Left ventricle myocardium inferior (tissue), 1 donor: ENCODE results near the gene VRK3. TPM values are rescaled to one million over a fixed set of nuclear protein-coding genes. Genes with fewer than 3 reads are reported as not detected.
"Not testable (repeated sequence)": the region's sequence is repeated elsewhere in the genome, so short reads cannot be mapped to it uniquely, and the experiment has no call there.

ENCODE experiments used
- DNase-seq: peaks from one replicate; pipeline ENCODE4 v3.0.0-alpha.2; 2020
- H3K27ac ChIP-seq: fragments of 200-600 bp; replicated peaks from 2 replicates; pipeline ENCODE4 v1.8.0; 2021
- H3K27me3 ChIP-seq: fragments of 200-600 bp; 2 replicates; pipeline ENCODE4 v1.8.0; 2021; ENCODE audit warnings: low read depth
- H3K36me3 ChIP-seq: fragments of 200-600 bp; 2 replicates; pipeline ENCODE4 v1.8.0; 2021
- H3K4me1 ChIP-seq: fragments of 200-600 bp; 2 replicates; pipeline ENCODE4 v1.8.0; 2021
- H3K4me3 ChIP-seq: fragments of 200-600 bp; 2 replicates; pipeline ENCODE4 v1.8.0; 2021; ENCODE audit warnings: mild to moderate bottlenecking, moderate library complexity
- H3K9me3 ChIP-seq: fragments of 200-600 bp; replicated peaks from 2 replicates; pipeline ENCODE4 v1.8.0; 2021
- CTCF ChIP-seq: fragments of 200-600 bp; IDR thresholded peaks from 2 replicates; pipeline ENCODE4 v1.8.0; 2021; ENCODE audit warnings: antibody characterized with exemption, mild to moderate bottlenecking, borderline replicate concordance
- intact Hi-C: fragments of 100-400 bp; cut with micrococcal nuclease; formaldehyde crosslinking; loops from one replicate; pipeline ENCODE4 v1.11.0; 2022
- total RNA-seq: library from RNA; stranded (reverse); fragmentation: NEBNext Ultra II Directional; extraction: Animal tissue kit (Norgen Biotek cat#: 25700); gene quantifications from one replicate; pipeline ENCODE4 v1.2.1, GENCODE V29; 2021
- donor health status: DM: no; HTN: yes; CAD: no; lungs with severe emphysema.

Gene VRK3
- total RNA-seq, 1 donor from 2014 or later: 22.6 TPM

- no peaks in the 10 kb centered on the region for H3K36me3 ChIP-seq
- no peaks in the 10 kb centered on the region for H3K4me1 ChIP-seq
- TF ChIP-seq CTCF: no peak
- intact Hi-C loops: no loop called here
- no peak for DNase-seq
- no peak overlapping the region for H3K27ac ChIP-seq
- H3K27me3 ChIP-seq: no peaks in the 10 kb centered on the region
- peaks cover 47% of the 10 kb centered on the region for H3K9me3 ChIP-seq
- H3K4me3 ChIP-seq: no peak overlapping the region
Measured at GRCh38 chr19:50059045-50059444, 33.9 kb upstream of the VRK3 start.

GRCh38 chr19:50058425-50058824 is 33.3 kb upstream of the VRK3 start:
- no peak for DNase-seq
- intact Hi-C loops: no loop called here
- Histone ChIP-seq H3K27ac (no peak overlapping the region), H3K27me3 (no peaks in the 10 kb centered on the region), H3K4me3 (no peak overlapping the region), H3K4me1 (no peaks in the 10 kb centered on the region), H3K9me3 (peaks cover 52% of the 10 kb centered on the region), H3K36me3 (no peaks in the 10 kb centered on the region)
- TF ChIP-seq CTCF: no peak

GRCh38 chr19:50053119-50053518 is 27.9 kb upstream of the VRK3 start:
- DNase-seq: no peak
- intact Hi-C loops: no loop called here
- no peaks in the 10 kb centered on the region for H3K27me3 ChIP-seq
- no peak overlapping the region for H3K27ac ChIP-seq
- peaks cover 32% of the 10 kb centered on the region for H3K9me3 ChIP-seq
- no peak for TF ChIP-seq CTCF
- H3K4me1 ChIP-seq: peaks cover 16% of the 10 kb centered on the region
- H3K36me3 ChIP-seq: peaks cover 2% of the 10 kb centered on the region
- H3K4me3 ChIP-seq: no peak overlapping the region

GRCh38 chr19:50051964-50052363 is 26.8 kb upstream of the VRK3 start:
- DNase-seq: no peak

GRCh38 chr19:50051228-50051895 is 26.2 kb upstream of the VRK3 start:
- Histone ChIP-seq H3K9me3 (peaks cover 40% of the 10 kb centered on the region), H3K36me3 (peaks cover 19% of the 10 kb centered on the region), H3K4me1 (peaks cover 16% of the 10 kb centered on the region), H3K4me3 (peak overlapping the region; percentile 63)
- H3K27ac ChIP-seq, DNase-seq, H3K27me3 ChIP-seq, intact Hi-C loops: not testable (repeated sequence)

More at GRCh38 chr19:50051964-50052363, 26.8 kb upstream of the VRK3 start:
- Histone ChIP-seq H3K4me3 (no peak overlapping the region), H3K4me1 (peaks cover 16% of the 10 kb centered on the region), H3K27ac (no peak overlapping the region), H3K9me3 (peaks cover 33% of the 10 kb centered on the region), H3K27me3 (no peaks in the 10 kb centered on the region), H3K36me3 (peaks cover 12% of the 10 kb centered on the region)
- intact Hi-C loops: no loop called here
- TF ChIP-seq CTCF: no peak

- peak; percentile 85 for DNase-seq
- intact Hi-C loops: no loop called here
- H3K36me3 ChIP-seq: peaks cover 26% of the 10 kb centered on the region
- H3K27me3 ChIP-seq: no peaks in the 10 kb centered on the region
- peaks cover 16% of the 10 kb centered on the region for H3K4me1 ChIP-seq
- peaks cover 47% of the 10 kb centered on the region for H3K9me3 ChIP-seq
- H3K4me3 ChIP-seq: peak overlapping the region; percentile 63
- H3K27ac ChIP-seq: peak overlapping the region; percentile 65
- TF ChIP-seq CTCF: no peak
Measured at GRCh38 chr19:50050406-50051227, 25.4 kb upstream of the VRK3 start.
